ENCODE data around the gene GON4L. TPM values are rescaled to one million over a fixed set of nuclear protein-coding genes. Genes with fewer than 3 reads are reported as not detected.
A peak's percentile ranks its signal among the peaks of the same experiment; 100 is the strongest.

Gene GON4L
- polyA plus RNA-seq, 1 of the 3 experiments (the other 2 are of a cell fraction): 16.5 TPM

- ChIA-PET POLR2A (no interaction called here), CTCF (no interaction called here)
- Histone ChIP-seq H3K9me2 (no peaks in the 10 kb centered on the region), H3K27me3 (ENCODE audit: insufficient read depth) (no peaks in the 10 kb centered on the region), H3K9me3 (no peaks in the 10 kb centered on the region), H3K27ac (ENCODE audit: low read depth in 2 of 2, low read length in 1 of 2) (no peak overlapping the region), H4K20me1 (ENCODE audit: insufficient read depth) (no peaks in the 10 kb centered on the region), H3K36me3 (replicated peaks in 1 of 2; ENCODE audit: control insufficient read depth in 1 of 2, insufficient read depth in 2 of 2, low read length in 1 of 2) (peaks cover 4 to 9% of the 10 kb centered on the region in 2 experiments), H3K79me2 (ENCODE audit: insufficient read depth) (peaks cover 66% of the 10 kb centered on the region), H2AFZ (ENCODE audit: low read depth) (no peak overlapping the region), H3K9ac (no peak overlapping the region), H3K4me1 (ENCODE audit: control insufficient read depth in 1 of 2, insufficient read depth in 2 of 2, low read depth in 1 of 2, low read length in 1 of 2) (peaks cover 9 to 10% of the 10 kb centered on the region in 2 experiments; a peak in 3 of 4 replicates), H3K4me3 (ENCODE audit: low read depth in 2 of 2, low read length in 1 of 2) (no peak overlapping the region), H3F3A (replicated peaks; ENCODE audit: insufficient read depth) (peaks cover 15% of the 10 kb centered on the region), H3K4me2 (no peak overlapping the region)
- DNase-seq: no peak
- TF ChIP-seq SMC3 (IDR thresholded peaks at IDR 0.05; ENCODE audit: low read depth, low read length): no peak
- TF ChIP-seq EP300 (IDR thresholded peaks at IDR 0.05; ENCODE audit: borderline replicate concordance in 1 of 2, low read depth in 1 of 2, low read length in 1 of 2): no peak
- no peak for TF ChIP-seq POLR2AphosphoS5 (IDR thresholded peaks at IDR 0.05; ENCODE audit: low read depth, low read length)
Observed at GRCh38 chr1:155864393-155864792, 7.4 kb upstream of the GON4L start.

GRCh38 chr1:155861896-155862295 is 4.9 kb upstream of the GON4L start:
- H3K9ac ChIP-seq: no peak overlapping the region
- 94% methylated on average over 2 of the region's 2 CpGs for WGBS (ENCODE audit: low lambda C conversion rate)
- no peaks in the 10 kb centered on the region for H3K9me3 ChIP-seq
- H3K79me2 ChIP-seq (ENCODE audit: insufficient read depth): peaks cover 68% of the 10 kb centered on the region
- H3K9me2 ChIP-seq: no peaks in the 10 kb centered on the region
- no peak overlapping the region for H3K4me2 ChIP-seq
- H2AFZ ChIP-seq (ENCODE audit: low read depth): no peak overlapping the region
- TF ChIP-seq RAD21 (IDR thresholded peaks at IDR 0.05; ENCODE audit: low read length) (no peak), MAX (IDR thresholded peaks at IDR 0.05; ENCODE audit: low read depth) (no peak), SIN3A (IDR thresholded peaks at IDR 0.05; ENCODE audit: borderline replicate concordance, low read depth, low read length) (no peak), MXI1 (IDR thresholded peaks at IDR 0.05; ENCODE audit: low read depth, low read length) (no peak), ZBTB33 (IDR thresholded peaks at IDR 0.05; ENCODE audit: borderline replicate concordance, low read depth) (no peak), PBX3 (IDR thresholded peaks at IDR 0.05) (no peak), POLR2AphosphoS5 (IDR thresholded peaks at IDR 0.05; ENCODE audit: low read depth, low read length) (no peak), JUND (IDR thresholded peaks at IDR 0.05) (no peak), SMC3 (IDR thresholded peaks at IDR 0.05; ENCODE audit: low read depth, low read length) (no peak), CTCF (IDR thresholded peaks at IDR 0.05) (no peak), FOSL2 (IDR thresholded peaks at IDR 0.05; ENCODE audit: borderline replicate concordance, low read depth) (no peak), FOXM1 (IDR thresholded peaks at IDR 0.05; ENCODE audit: low read depth) (no peak), YY1 (IDR thresholded peaks at IDR 0.05; ENCODE audit: low read depth) (no peak), TAF1 (IDR thresholded peaks at IDR 0.05; ENCODE audit: borderline replicate concordance, low read depth, low read length) (no peak), CHD2 (IDR thresholded peaks at IDR 0.05; ENCODE audit: low read length, partially characterized antibody) (no peak), GABPA (IDR thresholded peaks at IDR 0.05; ENCODE audit: low read depth) (no peak), NFIC (IDR thresholded peaks at IDR 0.05; ENCODE audit: borderline replicate concordance) (no peak), MEF2A (IDR thresholded peaks at IDR 0.05; ENCODE audit: borderline replicate concordance, low read depth) (no peak), TCF12 (IDR thresholded peaks at IDR 0.05) (no peak), ELF1 (IDR thresholded peaks at IDR 0.05) (no peak)
- ChIA-PET POLR2A (interaction anchor here (4.0 kb wide), 1 partner anchor 10 kb away, joined by 32 read pairs; no protein-coding TSS in a partner anchor), CTCF (interaction anchor here (1.3 kb wide), 1 partner anchor 128 kb away, joined by 3 read pairs; no protein-coding TSS in a partner anchor)
- H3K4me1 ChIP-seq (ENCODE audit: control insufficient read depth in 1 of 2, insufficient read depth in 2 of 2, low read depth in 1 of 2, low read length in 1 of 2): peaks cover 9 to 13% of the 10 kb centered on the region in 2 experiments; a peak in 3 of 4 replicates
- H3K36me3 ChIP-seq (replicated peaks in 1 of 2; ENCODE audit: control insufficient read depth in 1 of 2, insufficient read depth in 2 of 2, low read length in 1 of 2): peaks cover 0 to 6% of the 10 kb centered on the region in 2 experiments
- H4K20me1 ChIP-seq (ENCODE audit: insufficient read depth): no peaks in the 10 kb centered on the region
- H3K27me3 ChIP-seq (ENCODE audit: insufficient read depth): no peaks in the 10 kb centered on the region
- peaks cover 32% of the 10 kb centered on the region for H3F3A ChIP-seq (replicated peaks; ENCODE audit: insufficient read depth)
- no peak overlapping the region for H3K4me3 ChIP-seq (ENCODE audit: low read depth in 2 of 2, low read length in 1 of 2)
- peak overlapping the region in 1 of 2 experiments; percentile 95; a peak in 1 of 4 replicates for H3K27ac ChIP-seq (ENCODE audit: low read depth in 2 of 2, low read length in 1 of 2)
- DNase-seq: no peak
